HG02840 (cell line): ENCODE measurements around the gene TMEM150B.
A peak's percentile ranks its signal among the peaks of the same experiment; 100 is the strongest.

Source experiments
- ATAC-seq: cut with Tn5 transposase; IDR thresholded peaks from one replicate; pipeline ENCODE4 v1.9.1; 2021; ENCODE audit warnings: mild to moderate bottlenecking, moderate library complexity, moderate number of reproducible peaks; ENCODE audit not compliant: unreplicated experiment, low FRiP score

Gene TMEM150B

DNA sequence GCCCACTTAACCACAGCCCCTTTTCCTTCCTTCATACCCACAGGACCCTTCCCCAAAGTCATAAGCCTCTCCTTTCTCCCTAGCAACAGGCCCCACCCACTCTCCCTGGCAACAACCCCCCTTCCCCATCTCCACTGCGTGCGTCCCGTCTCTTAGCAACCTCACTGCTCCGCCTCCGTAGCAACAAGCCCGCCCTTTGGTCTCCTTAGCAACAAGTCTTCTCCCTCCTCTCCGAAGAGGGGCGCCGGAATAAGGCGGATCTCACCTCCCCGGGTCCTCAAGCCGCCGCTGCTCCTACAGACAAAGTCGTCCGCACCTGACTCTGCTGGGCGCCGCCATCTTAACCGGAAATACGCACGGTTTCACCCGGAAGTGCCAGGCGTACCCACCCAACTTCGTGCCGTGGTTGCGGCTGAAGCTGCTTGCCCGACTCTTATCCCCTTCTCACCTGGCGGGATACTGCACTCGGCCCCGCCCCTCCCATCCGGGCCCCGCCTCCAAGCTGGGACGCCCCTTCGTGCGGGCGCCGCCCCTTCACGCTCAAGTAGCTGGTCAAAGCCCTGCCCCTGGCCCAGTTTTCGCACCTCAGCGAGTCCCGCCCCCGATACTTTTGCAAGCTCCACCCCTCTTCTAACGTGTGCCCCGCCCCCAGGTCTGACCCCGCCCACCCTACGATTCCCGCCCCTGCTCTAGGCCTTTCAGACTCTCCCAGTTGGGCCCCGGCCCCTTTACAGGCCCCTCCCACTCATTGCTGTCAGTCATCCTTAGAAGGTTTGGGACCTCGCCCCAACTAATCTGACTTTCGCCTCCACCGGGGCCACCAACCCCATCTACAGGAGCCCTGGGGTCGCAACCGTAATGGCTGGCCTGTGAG is 45.1 kb downstream of the TMEM150B start, which contains the start of gene HSPBP1:
Gene HSPBP1 (minus strand): TSS at position 341 of the 874 bp plus-strand sequence. CDS start 502 bp downstream, outside the sequence.
- peak; percentile 69 for ATAC-seq

DNA sequence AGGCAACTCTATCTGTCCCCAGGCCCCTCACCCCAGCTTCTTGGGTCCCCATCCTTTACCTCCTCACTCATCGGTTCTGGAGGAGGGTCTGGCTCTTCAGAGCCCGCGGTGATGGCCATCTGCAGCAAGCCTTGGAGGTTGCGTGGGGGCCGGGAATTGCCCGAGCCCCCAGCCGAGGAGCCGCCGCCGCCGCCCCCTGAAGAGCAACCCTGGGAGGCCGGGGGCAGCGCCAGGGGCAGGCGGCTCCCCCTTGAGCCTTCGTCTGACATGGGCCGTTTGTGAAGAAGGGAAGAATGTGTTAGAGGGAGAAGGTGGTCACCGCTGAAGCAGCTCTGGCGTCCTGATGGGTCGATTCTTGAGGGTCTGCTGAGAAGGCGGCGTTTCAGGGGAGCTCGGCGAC is 45.8 kb downstream of the TMEM150B start:
- ATAC-seq: no peak

DNA sequence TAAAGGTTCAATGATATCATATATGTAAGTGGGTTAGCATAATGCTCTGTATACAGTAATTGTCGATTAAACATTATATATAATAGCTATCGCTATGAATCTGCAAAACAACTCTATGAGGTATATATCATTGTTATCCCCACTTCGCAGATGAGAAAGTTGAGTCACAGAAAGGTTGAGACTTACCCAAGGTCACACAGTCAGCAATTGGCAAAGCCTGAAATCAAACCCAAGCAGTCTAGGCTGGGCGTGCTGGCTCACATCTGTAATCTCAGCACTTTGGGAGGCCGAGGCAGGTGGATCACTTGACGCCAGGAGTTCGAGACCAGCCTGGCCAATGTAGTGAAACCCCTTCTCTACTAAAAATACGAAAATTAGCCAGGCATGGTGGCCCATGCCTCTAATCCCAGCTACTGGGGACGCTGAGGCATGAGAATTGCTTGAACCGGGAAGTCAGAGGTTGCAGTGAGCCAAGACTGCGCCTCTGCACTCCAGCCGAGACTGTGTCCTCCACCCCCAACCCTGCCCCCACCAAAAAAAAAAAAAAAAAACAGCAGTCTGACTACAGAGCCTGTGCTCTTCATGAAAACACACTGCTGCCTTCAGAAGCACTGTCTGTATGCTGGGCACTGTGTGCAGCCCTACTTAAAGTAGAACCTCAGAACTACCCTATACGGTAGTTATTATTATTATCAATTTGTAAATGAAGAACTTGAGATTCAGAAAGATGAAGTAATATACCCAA is 46.6 kb downstream of the TMEM150B start:
- ATAC-seq: no peak

DNA sequence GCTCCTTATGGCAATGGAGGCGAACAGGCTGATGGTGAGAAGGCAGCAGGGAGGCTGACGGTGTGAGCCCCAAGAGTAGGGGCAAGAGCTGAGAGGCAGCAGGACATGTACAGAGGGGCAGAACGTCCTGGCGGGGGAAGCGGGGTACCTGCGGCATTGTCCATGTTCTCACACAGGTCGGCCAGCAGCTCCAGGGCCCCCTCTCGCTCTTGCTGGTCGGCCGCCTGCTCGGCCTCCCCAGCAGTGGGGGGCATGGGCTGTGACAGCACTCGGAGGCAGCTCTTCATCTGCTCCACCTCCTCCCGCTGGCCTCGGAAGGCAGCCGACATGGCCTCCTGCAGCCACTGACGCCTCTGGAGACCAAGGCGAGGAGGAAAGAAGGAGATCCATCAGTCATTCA is 47.6 kb downstream of the TMEM150B start:
- ATAC-seq: no peak

DNA sequence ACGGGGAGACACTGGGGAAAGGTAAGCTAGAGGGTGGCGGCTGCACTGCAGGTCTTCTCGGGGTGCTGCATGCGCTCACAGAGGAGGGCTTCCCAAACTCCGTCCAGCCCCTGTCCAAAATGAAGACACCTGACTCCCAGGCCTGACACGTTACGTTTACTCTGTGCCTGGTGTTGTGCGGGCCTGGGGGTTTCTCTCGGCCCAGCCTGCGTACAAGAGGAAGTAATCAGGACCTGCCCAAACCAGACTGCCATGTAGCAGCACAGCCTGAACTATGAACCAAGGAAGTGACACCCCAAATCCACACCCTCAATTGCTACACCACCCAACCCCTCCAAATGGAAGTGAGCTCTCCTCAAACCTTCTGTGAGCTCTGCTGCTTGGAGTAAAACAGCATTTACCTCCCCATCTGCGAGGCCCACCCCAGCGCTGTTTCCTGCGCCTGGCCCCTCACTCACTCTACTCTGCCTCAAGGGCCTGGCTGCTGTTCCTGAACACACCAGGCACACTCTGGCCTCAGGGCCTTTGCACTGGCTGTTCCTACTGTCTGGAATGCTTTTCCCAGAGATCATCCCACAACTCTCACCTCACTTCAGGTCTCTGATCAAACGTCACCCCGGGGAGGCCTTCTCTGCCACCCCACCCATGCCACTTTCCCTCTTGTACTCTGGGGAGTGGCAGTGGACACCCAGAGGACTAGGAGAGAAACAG is 48.3 kb downstream of the TMEM150B start:
- no peak for ATAC-seq

DNA sequence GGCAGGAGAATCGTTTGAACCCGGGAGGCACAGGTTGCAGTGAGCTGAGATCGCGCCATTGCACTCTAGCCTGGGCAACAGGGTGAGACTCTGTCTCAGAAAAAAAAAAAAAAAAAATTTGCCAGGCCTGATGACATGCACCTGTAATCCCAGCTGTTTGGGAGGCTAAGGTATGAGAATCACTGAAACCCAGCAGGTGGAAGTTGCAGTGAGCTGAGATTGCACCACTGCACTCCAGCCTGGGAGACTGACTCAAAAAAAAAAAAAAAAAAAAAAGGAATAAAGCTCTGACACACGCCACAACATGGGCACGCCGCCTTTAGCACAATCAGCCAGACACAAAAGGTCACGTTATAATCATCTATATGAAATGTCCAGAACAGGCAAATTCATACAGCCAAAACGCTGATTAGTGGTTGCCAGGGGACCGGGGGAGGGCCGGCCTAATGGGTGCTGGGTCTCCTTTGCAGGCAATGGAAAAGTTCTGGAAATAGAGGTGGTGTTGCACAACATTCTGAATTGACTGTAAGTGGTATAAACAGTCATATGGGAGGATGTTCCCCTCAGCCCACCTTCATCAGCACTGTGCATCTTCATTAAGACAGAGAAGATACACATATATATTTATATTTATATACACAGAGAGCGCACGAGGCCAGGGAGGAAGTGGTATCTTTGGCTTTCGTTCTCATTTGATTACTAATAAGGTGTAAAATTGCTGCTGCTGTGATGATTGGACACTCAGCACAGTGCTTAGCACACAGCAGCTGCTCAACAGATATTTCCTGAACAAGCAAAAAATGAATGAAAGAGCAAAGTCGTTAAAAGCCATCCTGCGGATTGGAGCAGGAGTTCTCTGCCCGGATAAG is 49.1 kb downstream of the TMEM150B start:
- ATAC-seq: peak; percentile 39

DNA sequence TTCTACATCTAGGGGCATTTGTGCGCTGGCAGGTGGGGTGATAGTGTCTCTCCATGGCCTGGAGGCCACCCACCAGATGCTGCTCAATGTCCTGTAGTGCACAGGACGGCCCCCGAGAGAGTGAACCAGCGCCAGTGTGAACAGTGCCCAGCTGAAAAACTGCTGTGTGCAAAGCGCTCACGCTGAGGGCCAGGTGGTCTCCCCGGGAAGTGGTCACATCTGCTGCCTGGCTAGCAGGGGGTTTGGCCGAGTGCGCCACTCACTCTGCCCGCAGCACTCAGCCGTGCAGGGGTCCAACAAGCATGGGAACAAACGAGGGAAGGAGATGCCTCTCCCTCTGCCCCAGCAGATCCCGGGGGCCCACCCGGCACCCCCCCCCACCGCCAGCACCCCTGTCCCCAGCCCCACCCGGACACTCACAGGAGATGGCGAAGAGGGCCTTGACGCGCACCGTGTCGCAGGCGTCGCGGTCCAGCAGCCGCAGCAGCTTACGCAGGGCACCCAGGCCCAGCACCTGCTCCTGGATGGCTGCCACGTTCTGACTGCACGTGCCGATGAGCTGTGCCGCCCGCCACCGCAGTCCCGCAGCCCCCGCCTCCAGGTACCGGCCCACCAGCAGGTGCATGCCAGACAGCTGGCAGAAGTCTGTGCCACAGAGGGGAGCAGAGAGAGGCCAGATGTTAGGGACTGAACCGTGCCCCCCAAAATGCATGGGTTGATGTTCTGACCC is 51.0 kb downstream of the TMEM150B start:
- no peak for ATAC-seq

DNA sequence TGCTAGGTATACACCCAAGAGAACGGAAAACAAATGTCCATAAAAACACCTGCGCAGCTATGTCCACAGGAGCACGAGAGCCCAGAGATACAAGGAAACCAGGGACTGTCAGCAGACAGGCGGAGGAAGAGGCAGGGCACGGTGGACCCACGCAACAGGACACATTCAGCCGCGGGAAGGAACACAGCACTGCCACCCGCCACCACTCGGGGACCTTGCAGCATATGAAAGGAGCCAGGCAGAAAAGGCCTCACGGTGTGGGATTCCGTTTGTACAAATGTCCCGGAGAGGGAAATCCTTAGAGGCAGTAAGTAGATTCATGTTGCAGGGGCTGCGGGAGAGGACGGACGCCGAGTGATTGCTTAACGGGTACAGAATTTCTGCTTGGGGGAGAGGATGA is 53.0 kb downstream of the TMEM150B start:
- ATAC-seq: no peak

DNA sequence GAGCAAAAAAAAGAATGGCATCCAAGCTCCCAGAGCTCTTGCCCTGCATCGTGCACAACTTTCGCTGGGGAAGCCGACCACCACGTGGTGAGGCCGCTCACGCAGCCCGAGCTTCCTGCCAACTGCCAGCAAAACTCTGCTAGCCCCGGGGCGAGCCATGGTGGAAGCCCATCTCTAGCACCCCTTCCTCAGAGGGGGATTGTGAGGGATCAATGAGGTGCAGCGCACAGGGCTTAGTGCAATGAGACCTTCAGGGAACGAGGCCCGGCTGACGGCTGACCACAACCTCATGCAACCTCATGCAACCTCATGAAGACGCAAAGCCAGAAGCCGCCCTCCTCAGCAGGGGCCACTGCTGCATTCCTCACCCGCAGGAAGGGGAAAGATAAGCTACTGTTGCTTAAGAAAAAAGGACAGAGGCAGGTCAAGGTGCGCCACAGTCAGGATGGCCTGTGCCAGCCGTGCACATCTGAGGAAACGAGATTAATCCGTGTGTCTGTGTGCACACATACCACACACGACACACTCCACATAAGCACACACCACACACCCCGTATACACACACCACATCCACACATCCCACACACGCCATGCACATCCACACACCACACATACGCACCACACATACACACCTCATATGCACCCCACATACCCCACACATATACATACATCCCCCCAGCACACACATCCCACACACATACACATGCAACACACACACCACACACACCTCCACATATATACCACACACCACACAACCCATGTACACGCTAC is 54.8 kb downstream of the TMEM150B start:
- no peak for ATAC-seq

DNA sequence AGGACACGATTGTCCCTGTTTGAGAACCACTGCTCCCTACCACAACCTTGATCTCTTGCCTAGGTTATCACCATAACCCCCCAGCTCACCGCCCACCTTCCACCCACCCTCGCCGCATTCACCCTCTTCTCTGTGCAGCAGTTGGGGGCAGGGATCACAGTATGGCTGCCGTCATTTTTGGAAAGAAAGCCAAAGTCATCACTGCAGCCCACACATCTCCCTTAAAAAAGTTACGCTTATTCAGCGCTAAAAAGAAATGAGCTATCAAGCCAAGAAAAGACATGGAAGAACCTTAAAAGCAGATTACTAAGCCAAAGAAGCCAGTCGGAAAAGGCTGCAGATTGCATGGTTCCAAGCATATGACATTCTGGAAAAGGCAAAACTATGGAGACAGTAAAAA is 55.8 kb downstream of the TMEM150B start:
- no peak for ATAC-seq

DNA sequence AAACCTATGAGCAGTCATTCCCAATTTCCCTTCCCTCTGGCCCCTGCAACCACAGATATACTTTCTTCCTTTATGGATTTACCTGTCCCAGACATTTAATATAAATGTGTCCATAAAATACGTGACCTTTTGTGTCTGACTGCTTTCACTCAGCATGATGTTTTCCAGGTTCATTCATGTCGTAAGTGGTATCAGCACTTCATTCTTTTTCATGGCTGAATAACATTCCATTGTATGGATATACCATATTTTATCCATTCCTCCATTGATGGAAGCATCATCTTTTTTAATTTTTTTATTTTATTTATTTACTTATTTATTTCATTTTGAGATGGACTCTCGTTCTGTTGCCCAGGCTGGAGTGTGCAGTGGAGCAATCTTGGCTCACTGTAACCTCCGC is 58.3 kb downstream of the TMEM150B start:
- no peak for ATAC-seq

DNA sequence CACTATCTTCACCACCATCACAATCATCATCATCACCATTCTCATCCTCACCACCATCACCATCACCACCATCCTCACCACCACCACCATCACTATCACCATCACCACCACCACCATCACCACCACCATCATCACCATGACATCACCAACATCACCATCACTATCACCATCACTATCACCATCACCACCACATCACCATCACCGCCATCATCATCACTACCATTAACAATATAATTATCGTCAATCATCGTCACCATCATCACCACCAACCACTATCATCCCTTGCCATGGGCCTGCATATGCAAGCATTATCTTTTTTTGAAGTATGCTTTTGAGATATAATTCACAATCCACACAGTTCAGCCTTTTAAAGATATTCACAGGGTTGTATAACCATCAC is 58.7 kb downstream of the TMEM150B start:
- no peak for ATAC-seq

DNA sequence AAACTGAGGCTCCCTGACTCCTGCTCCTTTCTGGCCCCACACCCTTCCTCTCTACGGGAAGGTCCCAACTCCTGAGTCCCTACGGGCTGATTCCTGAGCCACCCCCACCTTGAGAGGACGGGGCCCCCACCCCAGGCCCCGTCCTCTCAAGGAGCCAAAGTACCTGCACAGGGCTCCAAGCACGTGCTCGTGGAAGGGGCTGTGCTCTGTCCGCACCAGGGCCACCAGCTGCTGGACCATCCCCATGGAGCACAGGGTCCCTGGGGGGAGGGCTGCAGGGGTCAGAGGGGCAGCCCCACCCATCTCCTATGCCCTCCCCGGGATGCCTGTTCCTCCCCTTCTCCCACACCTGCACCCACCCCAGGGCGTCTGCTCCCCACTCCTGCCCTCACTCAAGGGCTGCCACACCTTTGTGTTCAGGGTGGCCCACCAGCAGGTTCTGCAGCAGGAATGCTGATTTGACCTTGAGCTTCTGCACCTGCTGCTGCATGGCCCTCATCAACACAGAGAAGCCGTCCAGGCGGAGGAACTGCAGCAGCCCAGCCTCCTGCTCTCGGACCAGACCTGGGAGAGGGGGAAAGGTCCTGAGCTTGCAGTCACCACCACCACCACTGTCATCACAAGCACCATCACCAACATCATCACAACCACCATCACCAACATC is 59.3 kb downstream of the TMEM150B start:
- no peak for ATAC-seq

DNA sequence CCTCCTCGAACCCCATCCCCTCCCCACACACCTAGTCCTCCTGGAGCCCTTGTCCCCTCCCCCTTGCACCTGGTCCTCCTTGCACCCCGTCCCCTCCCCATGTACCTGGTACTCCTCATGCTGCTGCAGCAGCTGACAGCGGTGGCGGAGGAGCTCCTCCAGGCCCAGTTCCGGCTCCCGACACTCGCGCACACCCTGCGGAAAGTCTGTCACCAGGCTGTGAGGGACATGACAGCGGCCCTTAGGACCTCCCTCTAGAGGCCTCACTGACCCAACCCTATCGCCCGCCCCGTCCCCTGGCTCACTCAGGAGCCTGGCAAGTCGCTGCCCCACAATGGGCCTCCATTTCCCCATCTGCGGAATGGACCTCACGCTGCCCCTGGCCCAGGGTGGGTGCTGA is 60.0 kb downstream of the TMEM150B start:
- ATAC-seq: no peak

DNA sequence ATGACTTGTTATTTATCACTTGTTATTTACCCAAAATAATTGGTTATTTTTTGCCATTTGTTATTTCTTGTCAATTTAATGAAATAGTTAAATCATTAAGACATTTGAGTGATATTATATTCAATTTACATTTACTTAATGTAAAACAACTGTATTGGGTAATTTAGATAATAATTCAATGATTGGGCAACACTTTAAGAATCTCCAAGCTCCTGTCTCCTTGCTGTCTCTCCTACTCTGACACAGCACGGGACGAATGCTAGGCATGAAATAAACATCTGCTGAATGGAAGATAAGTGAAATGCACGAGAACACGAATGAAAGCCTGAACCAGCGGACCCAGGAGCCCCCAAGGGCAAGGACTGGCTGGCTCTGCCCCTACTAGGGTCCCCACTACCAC is 60.6 kb downstream of the TMEM150B start:
- ATAC-seq: no peak
